ENCODE data around the gene STIP1.
"Not testable (repeated sequence)": the region's sequence is repeated elsewhere in the genome, so short reads cannot be mapped to it uniquely, and the experiment has no call there.

Gene STIP1

DNA sequence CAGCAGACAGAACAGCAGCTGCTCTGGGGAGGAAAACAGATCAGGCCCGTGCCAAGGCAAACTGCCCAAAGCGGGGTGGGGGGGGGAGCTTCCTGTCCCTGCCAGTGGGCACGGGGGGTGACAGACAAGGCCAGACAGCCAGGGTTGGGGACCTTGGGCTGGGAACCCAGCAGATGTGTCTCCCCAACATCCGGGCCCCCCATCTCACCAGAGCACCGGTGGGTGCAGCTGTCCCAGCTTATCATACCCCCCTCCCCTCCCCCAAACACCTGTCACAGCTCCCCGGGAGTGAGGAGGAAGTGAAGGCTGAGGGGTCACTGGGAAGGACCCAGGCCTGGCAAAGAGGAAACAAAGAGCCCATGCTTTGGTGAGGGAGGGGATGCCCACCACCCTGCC, 59.4 kb downstream of the STIP1 start:
- Histone ChIP-seq H3K9me3 (ENCODE audit: severe bottlenecking) (no peaks in the 10 kb centered on the region), H3K4me3 (ENCODE audit: low read depth, low read length) (peak overlapping the region; percentile 61), H3K27ac (peak overlapping the region; percentile 89), H3K27me3 (ENCODE audit: insufficient read depth, low read depth, severe bottlenecking) (no peaks in the 10 kb centered on the region), H3K36me3 (peaks cover 29% of the 10 kb centered on the region)
- no peak for DNase-seq
- TF ChIP-seq, protein P1, sequence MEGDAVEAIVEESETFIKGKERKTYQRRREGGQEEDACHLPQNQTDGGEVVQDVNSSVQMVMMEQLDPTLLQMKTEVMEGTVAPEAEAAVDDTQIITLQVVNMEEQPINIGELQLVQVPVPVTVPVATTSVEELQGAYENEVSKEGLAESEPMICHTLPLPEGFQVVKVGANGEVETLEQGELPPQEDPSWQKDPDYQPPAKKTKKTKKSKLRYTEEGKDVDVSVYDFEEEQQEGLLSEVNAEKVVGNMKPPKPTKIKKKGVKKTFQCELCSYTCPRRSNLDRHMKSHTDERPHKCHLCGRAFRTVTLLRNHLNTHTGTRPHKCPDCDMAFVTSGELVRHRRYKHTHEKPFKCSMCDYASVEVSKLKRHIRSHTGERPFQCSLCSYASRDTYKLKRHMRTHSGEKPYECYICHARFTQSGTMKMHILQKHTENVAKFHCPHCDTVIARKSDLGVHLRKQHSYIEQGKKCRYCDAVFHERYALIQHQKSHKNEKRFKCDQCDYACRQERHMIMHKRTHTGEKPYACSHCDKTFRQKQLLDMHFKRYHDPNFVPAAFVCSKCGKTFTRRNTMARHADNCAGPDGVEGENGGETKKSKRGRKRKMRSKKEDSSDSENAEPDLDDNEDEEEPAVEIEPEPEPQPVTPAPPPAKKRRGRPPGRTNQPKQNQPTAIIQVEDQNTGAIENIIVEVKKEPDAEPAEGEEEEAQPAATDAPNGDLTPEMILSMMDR (IDR thresholded peaks at IDR 0.05; ENCODE audit: low read depth, low read length) = no peak

DNA sequence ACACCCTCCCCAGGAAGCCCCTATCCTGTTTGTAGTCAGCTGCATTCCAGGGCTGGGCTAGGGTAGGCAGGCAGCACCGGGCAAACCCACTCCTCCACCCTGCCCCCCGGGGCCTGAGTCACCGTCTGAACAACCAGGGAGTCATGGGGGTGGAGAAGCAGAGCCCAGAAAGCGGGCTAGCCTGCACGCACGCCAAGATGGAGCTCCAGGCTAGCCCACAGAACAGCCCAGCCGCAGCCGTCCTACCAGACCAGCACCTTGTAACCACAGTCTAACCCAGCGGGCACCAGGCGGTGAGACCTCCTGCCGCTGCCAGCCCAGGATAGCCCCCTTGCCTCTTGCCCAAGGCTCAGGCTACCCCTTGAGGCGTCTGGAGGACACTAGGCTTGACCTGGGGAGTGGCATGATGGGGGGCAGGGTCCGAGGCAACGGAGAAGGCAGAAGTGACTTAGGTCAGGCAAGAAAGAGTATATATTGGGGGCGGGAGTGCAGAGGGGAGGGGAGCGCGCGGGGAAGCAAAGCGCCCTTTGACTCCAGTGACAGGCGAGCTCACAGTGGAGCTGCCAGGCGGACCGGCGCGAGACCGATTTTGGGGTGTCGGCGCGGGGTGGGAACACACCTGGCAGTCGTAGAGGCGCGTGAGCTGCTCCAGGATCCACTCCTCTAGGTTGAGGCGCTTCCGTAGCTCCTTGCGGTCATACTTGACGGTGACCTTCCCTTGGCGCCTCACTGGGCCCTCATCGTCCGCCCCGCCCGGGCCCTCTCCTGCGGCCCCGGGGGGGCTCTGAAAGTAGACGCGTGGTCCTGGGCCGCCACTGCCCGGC, 60.0 kb downstream of the STIP1 start:
- no peaks in the 10 kb centered on the region for H3K27me3 ChIP-seq (ENCODE audit: insufficient read depth, low read depth, severe bottlenecking)
- peak overlapping the region; percentile 89 for H3K27ac ChIP-seq
- peak; percentile 45 for DNase-seq
- TF ChIP-seq, protein P1 (IDR thresholded peaks at IDR 0.05; ENCODE audit: low read depth, low read length) = no peak
- H3K9me3 ChIP-seq (ENCODE audit: severe bottlenecking) = no peaks in the 10 kb centered on the region
- H3K4me3 ChIP-seq (ENCODE audit: low read depth, low read length) = peak overlapping the region; percentile 61
- peaks cover 29% of the 10 kb centered on the region for H3K36me3 ChIP-seq

DNA sequence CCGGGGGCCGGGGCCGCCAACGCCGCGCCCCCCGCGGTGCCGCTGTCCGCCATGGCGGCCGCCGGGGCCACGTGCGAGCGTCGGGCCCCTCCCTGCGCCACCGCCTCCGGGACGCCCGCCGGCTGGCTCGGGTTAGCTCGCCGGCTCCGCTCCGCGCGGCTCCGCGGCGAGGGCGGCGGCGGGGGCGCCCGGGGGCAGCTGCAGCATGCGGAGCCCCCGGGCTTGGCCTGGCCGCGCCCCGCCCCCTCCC, 60.6 kb downstream of the STIP1 start:
- Histone ChIP-seq H3K36me3 (peaks cover 29% of the 10 kb centered on the region), H3K4me3 (ENCODE audit: low read depth, low read length) (peak overlapping the region; percentile 61), H3K27ac (peak overlapping the region; percentile 89)
- H3K9me3 ChIP-seq (ENCODE audit: severe bottlenecking); DNase-seq; H3K27me3 ChIP-seq (ENCODE audit: insufficient read depth, low read depth, severe bottlenecking): not testable (repeated sequence)

DNA sequence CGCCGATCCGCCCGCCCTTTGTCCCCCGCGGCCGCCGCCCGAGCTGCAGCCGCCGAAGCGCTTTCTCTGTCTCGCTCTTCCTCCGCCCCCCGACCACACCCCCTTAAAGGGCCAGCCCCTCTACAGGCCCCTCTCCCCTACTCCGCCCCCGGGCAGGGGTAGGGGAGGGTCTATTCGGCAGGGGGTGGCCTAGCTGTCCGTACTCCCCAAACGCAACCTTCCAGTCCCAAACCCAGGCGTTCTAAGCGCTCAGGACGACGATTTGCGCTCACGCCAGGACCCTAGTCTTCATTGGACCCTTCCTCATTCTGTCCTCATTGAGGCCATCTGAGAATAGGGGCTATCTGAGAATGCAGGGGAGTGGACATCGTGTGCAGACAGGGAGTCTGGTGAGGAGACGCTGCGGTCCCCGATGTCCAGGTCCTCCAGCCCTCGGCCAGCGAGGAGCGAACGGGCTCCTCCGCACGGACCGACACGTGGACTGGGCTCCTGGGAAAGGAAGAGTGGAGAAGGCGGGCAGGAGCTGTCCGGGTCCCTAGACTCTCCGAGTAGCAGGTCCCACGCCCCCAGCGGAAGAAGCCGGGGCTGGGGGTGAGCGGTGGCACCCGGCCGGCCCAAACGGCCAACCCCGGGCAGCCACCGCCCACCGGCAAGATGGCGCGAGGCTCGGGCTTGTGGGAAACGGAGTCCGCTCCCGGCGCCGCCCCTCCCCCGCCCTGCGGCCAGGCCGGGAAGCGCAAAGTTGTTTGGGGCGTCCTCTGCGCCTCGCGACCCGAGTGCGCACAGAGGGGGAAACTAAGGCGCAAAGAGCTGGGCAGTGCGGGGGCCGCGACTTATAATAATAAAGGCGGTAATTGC, 61.1 kb downstream of the STIP1 start, which contains the start of gene PPP1R14B:
Gene PPP1R14B (minus strand): TSS at position 73 of the 858 bp plus-strand sequence. CDS start 270 bp downstream, outside the sequence.
- no peaks in the 10 kb centered on the region for H3K27me3 ChIP-seq (ENCODE audit: insufficient read depth, low read depth, severe bottlenecking)
- DNase-seq = peak; percentile 91
- H3K9me3 ChIP-seq (ENCODE audit: severe bottlenecking) = no peaks in the 10 kb centered on the region
- H3K27ac ChIP-seq = peak within 1 kb of the TSS; percentile 89
- H3K36me3 ChIP-seq = peaks cover 29% of the 10 kb centered on the region
- TF ChIP-seq, protein P1 (IDR thresholded peaks at IDR 0.05; ENCODE audit: low read depth, low read length) = 0 out of 2 replicates have a peak, but pooled peaks have one; percentile 12
- H3K4me3 ChIP-seq (ENCODE audit: low read depth, low read length) = peak within 1 kb of the TSS; percentile 84

DNA sequence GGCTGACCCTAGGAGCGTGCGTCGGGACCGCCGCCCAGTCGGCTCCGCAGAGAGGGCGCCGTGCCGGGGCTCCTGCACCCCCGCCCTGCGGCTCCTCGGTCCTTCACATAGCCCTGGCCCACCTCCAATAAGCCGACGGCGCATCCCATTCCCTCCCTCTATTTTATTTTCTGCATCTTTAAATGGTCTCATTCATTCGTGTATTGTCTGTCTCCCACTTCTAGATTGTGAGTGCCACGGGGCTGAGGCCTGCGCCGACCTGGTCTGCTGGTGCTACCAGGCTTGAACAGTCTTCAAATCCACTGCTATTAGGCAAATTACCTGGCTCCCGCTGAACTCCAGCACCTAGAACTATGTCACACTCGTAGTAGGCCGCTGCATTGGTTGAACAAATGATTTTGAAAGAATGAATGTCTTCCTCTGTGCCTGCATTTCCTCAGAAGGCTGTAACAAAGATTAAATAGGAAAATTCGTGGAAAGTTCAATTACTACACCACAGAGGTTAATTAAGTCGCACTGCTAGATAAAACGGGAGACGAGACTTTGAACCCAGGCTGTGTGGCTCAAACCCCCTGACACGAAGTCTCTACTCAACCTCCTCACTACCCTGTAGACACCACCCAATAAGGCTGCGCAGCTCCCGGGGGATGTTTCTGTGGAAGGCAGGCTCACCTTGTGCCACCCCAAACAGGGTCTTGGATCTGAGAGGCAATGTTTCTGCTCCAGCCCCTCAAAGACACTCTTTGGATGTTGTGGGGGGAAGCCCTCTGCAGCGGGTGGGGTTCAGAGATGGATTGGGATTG, 62.0 kb downstream of the STIP1 start:
- peak; percentile 39 for DNase-seq
- Histone ChIP-seq H3K4me3 (ENCODE audit: low read depth, low read length) (peak overlapping the region; percentile 84), H3K27me3 (ENCODE audit: insufficient read depth, low read depth, severe bottlenecking) (no peaks in the 10 kb centered on the region), H3K9me3 (ENCODE audit: severe bottlenecking) (no peaks in the 10 kb centered on the region), H3K36me3 (peaks cover 28% of the 10 kb centered on the region), H3K27ac (peak overlapping the region; percentile 81)
- TF ChIP-seq, protein P1 (IDR thresholded peaks at IDR 0.05; ENCODE audit: low read depth, low read length) = no peak
